HG02943 (cell line): ENCODE measurements around the gene STEAP2.

Source experiments
- ATAC-seq: cut with Tn5 transposase; IDR thresholded peaks from one replicate; pipeline ENCODE4 v1.9.1; 2021; ENCODE audit warnings: mild to moderate bottlenecking, low read depth, moderate library complexity; ENCODE audit not compliant: unreplicated experiment

The STEAP2 gene

GRCh38 chr7:90192876-90193750, 18.4 kb upstream of the STEAP2 start:
- no peak for ATAC-seq

GRCh38 chr7:90194911-90195809, 16.4 kb upstream of the STEAP2 start:
- ATAC-seq: no peak

GRCh38 chr7:90201500-90202195, 9.9 kb upstream of the STEAP2 start:
- no peak for ATAC-seq

GRCh38 chr7:90207956-90208355, 3.6 kb upstream of the STEAP2 start:
- ATAC-seq: no peak

GRCh38 chr7:90209776-90210175, 1.8 kb upstream of the STEAP2 start:
- no peak for ATAC-seq

- no peak for ATAC-seq
These were observed 1.1 kb upstream of the STEAP2 start for GRCh38 chr7:90210475-90210874.

GRCh38 chr7:90210981-90211380, 559 bp upstream of the STEAP2 start:
- peak; percentile 13 for ATAC-seq

- ATAC-seq: no peak
These were observed 582 bp downstream of the STEAP2 start for GRCh38 chr7:90212149-90212495.

- no peak for ATAC-seq
These were observed 2.0 kb downstream of the STEAP2 start for GRCh38 chr7:90213521-90213920.

GRCh38 chr7:90216080-90216674, 4.6 kb downstream of the STEAP2 start:
- ATAC-seq: no peak

- ATAC-seq: no peak
These were observed 5.2 kb downstream of the STEAP2 start for GRCh38 chr7:90216771-90217170.

- ATAC-seq: no peak
These were observed 10.8 kb downstream of the STEAP2 start for GRCh38 chr7:90222390-90222789.

GRCh38 chr7:90222811-90223725, 11.5 kb downstream of the STEAP2 start:
- no peak for ATAC-seq

- ATAC-seq: no peak
These were observed 12.7 kb downstream of the STEAP2 start for GRCh38 chr7:90224195-90224594.

- ATAC-seq: no peak
These were observed 13.6 kb downstream of the STEAP2 start for GRCh38 chr7:90225181-90225580.

GRCh38 chr7:90225601-90226000, 14.1 kb downstream of the STEAP2 start:
- ATAC-seq: no peak

- no peak for ATAC-seq
These were observed 15.7 kb downstream of the STEAP2 start for GRCh38 chr7:90227259-90227658.

GRCh38 chr7:90229682-90230081, 18.1 kb downstream of the STEAP2 start:
- no peak for ATAC-seq

- no peak for ATAC-seq
These were observed 19.3 kb downstream of the STEAP2 start for GRCh38 chr7:90230834-90231233.

GRCh38 chr7:90231304-90231703, 19.8 kb downstream of the STEAP2 start:
- ATAC-seq: no peak
